NCI-H146 treated with DMSO at 0.1 percent for 48 hours (cell line): Measurements from ENCODE around the gene SPC24.
"Not testable (repeated sequence)": the region's sequence is repeated elsewhere in the genome, so short reads cannot be mapped to it uniquely, and the experiment has no call there.

ENCODE experiments used
- DNase-seq: peaks from one replicate; lab custom pipeline; 2025; ENCODE audit not compliant: unreplicated experiment; lab: John Stamatoyannopoulos, UW

SPC24 gene

DNA sequence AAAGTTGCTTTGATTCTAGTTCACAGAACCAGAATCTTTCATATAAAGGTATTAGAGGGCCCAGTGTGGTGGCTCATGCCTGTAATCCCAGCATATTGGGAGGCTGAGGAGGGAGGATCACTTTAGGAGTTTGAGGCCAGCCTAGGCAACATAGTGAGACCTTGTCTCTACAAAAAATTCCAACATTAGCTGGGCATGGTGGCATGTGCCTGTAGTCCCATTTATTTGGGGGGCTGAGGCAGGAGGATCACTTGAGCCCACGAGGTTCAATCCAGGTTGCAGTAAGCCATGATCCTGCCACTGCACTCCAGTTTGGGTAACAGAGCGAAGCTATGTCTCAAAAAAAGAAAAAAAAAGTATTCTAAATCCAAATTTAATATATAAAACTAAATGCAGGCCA lies 57.3 kb downstream of the SPC24 start:
- DNase-seq: no peak

DNA sequence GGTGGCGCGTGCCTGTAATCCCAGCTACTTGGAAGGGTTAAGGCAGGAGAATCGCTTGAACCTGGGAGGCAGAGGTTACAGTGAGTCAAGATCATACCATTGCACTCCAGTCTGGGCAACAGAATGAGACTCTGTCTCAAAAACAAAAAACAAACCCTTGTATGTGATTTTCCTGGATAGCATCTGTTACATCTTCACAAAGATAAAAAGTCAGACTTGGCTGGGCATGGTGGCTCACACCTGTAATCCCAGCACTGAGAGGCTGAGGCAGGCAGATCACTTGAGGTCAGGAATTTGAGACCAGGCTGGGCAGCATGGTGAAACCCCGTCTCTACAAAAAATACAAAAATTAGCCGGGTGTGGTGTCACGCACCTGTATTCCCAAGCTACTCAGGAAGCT lies 58.2 kb downstream of the SPC24 start:
- DNase-seq: not testable (repeated sequence)

DNA sequence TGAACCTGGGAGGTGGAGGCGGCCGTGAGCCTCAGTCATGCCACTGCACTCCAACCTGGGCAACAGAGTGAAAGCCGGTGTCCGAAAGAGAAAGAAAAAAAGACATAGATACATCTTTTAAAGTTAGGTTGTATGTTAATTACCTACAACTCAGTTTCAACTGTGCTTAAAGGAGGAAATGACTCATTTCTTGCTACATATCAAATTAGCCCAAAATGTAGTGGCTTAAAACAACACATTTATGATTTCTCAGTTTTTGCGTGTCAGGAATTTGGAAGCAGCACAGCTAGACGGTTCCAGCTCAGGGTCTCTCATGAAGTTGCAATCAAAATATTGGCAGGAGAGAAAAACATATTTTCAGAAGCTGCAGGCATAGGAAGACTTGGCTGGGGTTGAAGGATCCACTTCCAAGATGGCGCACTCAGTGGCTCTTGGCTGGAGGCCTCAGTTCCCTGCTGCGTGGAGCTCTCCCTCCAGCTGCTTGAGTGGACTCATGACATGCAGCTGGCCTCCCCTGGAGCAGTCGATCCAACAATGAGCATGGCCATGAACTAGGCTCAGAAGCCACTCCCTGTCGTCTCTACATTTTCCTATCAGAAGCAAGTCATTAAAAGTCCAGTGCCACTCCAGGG lies 59.3 kb downstream of the SPC24 start:
- DNase-seq: no peak
